GM12878 (cell line): ENCODE results near the gene ERAL1. TPM values are rescaled to one million over a fixed set of nuclear protein-coding genes. Genes with fewer than 3 reads are reported as not detected.
A peak's percentile ranks its signal among the peaks of the same experiment; 100 is the strongest.

Experiments
- ATAC-seq: fragments of 200-7000 bp; cut with Tn5 transposase; 3 replicates; pipeline ENCODE4 v1.9.1; 2020; ENCODE audit warnings: mild to moderate bottlenecking, moderate library complexity
- BruUV-seq: library from RNA; stranded (reverse); fragments of 400-500 nt; replicated peaks from 2 replicates; lab custom pipeline; 2021; lab: Mats Ljungman, UMichigan
- CTCF ChIA-PET: fragments of 300-600 bp; sonication (Branson Sonifier 250); formaldehyde crosslinking; extraction: SDS; loops from one replicate; lab custom pipeline; 2021; ENCODE audit warnings: inconsistent platforms; lab: Yijun Ruan, JAX
- POLR2A ChIA-PET: fragments of 350-600 bp; formaldehyde crosslinking; extraction: SDS; loops from one replicate; lab custom pipeline; 2021; ENCODE audit warnings: inconsistent platforms; lab: Charles Lee
- RAD21 ChIA-PET: fragments of 300-600 bp; sonication (Branson Sonifier 250); formaldehyde crosslinking; loops from one replicate; lab custom pipeline; 2023; ENCODE audit warnings: antibody characterized with exemption; ENCODE audit not compliant: unreplicated experiment; lab: Charles Lee
- SMC1A ChIA-PET: fragments of 300-600 bp; sonication (Branson Sonifier 250); formaldehyde crosslinking; loops from one replicate; lab custom pipeline; 2023; ENCODE audit not compliant: unreplicated experiment, uncharacterized antibody; lab: Charles Lee
- DNase-seq: peaks from one replicate; pipeline ENCODE4 v3.0.0-alpha.2; 2011; ENCODE audit warnings: low read depth, low spot score
- FAIRE-seq: peaks from 3 replicates; lab custom pipeline; 2011; peaks lifted over from hg19 to GRCh38; lab: Jason Lieb, UNC
- H2AFZ ChIP-seq: 2 replicates; pipeline ENCODE4 v1.6.0; 2011; ENCODE audit warnings: low read depth, low read length, control low read depth; ENCODE audit not compliant: control insufficient read depth
- H3K27ac ChIP-seq: 2 replicates; pipeline ENCODE4 v1.5.1; 2011; ENCODE audit warnings: control low read depth; ENCODE audit not compliant: control insufficient read depth, insufficient read depth
- H3K27me3 ChIP-seq, 2 experiments: replicated peaks in 1 of 2; 2 replicates each; pipeline versions ENCODE4 v1.6.0 to v1.6.1; 2011; ENCODE audit warnings: low read length in 1 of 2; ENCODE audit not compliant: control insufficient read depth in 2 of 2, insufficient read depth in 2 of 2
- H3K36me3 ChIP-seq, 2 experiments: 2 replicates each; pipeline ENCODE4 v1.5.1; 2011; ENCODE audit warnings: low read length in 1 of 2; ENCODE audit not compliant: control insufficient read depth in 2 of 2, insufficient read depth in 2 of 2
- H3K4me1 ChIP-seq: 2 replicates; pipeline ENCODE4 v1.6.1; 2011; ENCODE audit warnings: mild to moderate bottlenecking, low read length, moderate library complexity, mixed read lengths; ENCODE audit not compliant: control insufficient read depth, insufficient read depth
- H3K4me2 ChIP-seq: 2 replicates; pipeline ENCODE4 v1.6.0; 2011; ENCODE audit warnings: control low read depth; ENCODE audit not compliant: control insufficient read depth, insufficient read depth
- H3K4me3 ChIP-seq: fragments of 200-600 bp; sonication (generic); 2 replicates; pipeline ENCODE4 v1.5.1; 2016
- H3K79me2 ChIP-seq: 2 replicates; pipeline ENCODE4 v1.6.0; 2011; ENCODE audit warnings: low read length; ENCODE audit not compliant: control insufficient read depth, insufficient read depth
- H3K9ac ChIP-seq: 2 replicates; pipeline ENCODE4 v1.8.0; 2011; ENCODE audit warnings: low read length, control low read depth, mixed read lengths; ENCODE audit not compliant: control insufficient read depth, insufficient read depth
- H3K9me3 ChIP-seq: replicated peaks from 3 replicates; pipeline ENCODE4 v1.5.1; 2011; ENCODE audit warnings: mild to moderate bottlenecking, low read length; ENCODE audit not compliant: control insufficient read depth, insufficient read depth
- H4K20me1 ChIP-seq: 2 replicates; pipeline ENCODE4 v1.6.0; 2011; ENCODE audit not compliant: control insufficient read depth, insufficient read depth
- EGR1 ChIP-seq, 2 experiments: IDR thresholded peaks; 1 replicate in 1 of 2; 2 replicates in 1 of 2; pipeline ENCODE4 v1.6.1; 2011 to 2012; ENCODE audit warnings: low read depth in 2 of 2, low read length in 2 of 2, borderline replicate concordance in 1 of 2, mild to moderate bottlenecking in 1 of 2, moderate library complexity in 1 of 2
- HDAC6 ChIP-seq: fragments of 200-600 bp; sonication (generic); IDR thresholded peaks from one replicate; pipeline ENCODE4 v1.8.0; 2017; ENCODE audit warnings: antibody characterized with exemption; ENCODE audit not compliant: unreplicated experiment
- IKZF1 ChIP-seq: fragments of 450-650 bp; conservative IDR thresholded peaks from 2 replicates; pipeline ENCODE4 v1.6.1; 2017; ENCODE audit warnings: antibody characterized with exemption, mild to moderate bottlenecking
- MEF2A ChIP-seq: IDR thresholded peaks from 2 replicates; pipeline ENCODE4 v1.6.1; 2011; ENCODE audit warnings: low read depth, mild to moderate bottlenecking, low read length, moderate library complexity; ENCODE audit not compliant: insufficient read depth
- RUNX3 ChIP-seq: IDR thresholded peaks from 2 replicates; pipeline ENCODE4 v1.6.1; 2012; ENCODE audit warnings: low read length, inconsistent platforms
- SMARCA5 ChIP-seq: fragments of 450-650 bp; IDR thresholded peaks from 2 replicates; pipeline ENCODE4 v1.6.1; 2017; ENCODE audit warnings: mild to moderate bottlenecking
- SREBF2 ChIP-seq: IDR thresholded peaks from 2 replicates; pipeline ENCODE4 v1.6.1; 2012; ENCODE audit warnings: mild to moderate bottlenecking, low read length
- TCF12 ChIP-seq: IDR thresholded peaks from 2 replicates; pipeline ENCODE4 v1.6.1; 2011; ENCODE audit warnings: low read depth, mild to moderate bottlenecking, low read length
- TCF3 ChIP-seq: IDR thresholded peaks from 2 replicates; pipeline ENCODE4 v1.6.1; 2012; ENCODE audit warnings: low read depth, mild to moderate bottlenecking, low read length, borderline replicate concordance; ENCODE audit not compliant: insufficient read depth
- YY1 ChIP-seq: IDR thresholded peaks from 2 replicates; pipeline ENCODE4 v1.6.1; 2011; ENCODE audit warnings: low read depth, mild to moderate bottlenecking, low read length
- WGBS: methylation state at CpG from one replicate; pipeline ENCODE4 v1.1.6; 2016; ENCODE audit warnings: low lambda C conversion rate; ENCODE audit not compliant: insufficient replicate concordance, insufficient coverage; ENCODE audit errors: missing lambda C conversion rate; 5-methylcytosine and 5-hydroxymethylcytosine counted together
- in situ Hi-C: fragments of 300-500 bp; cut with MboI; formaldehyde crosslinking; loops from 9 replicates; pipeline ENCODE4 v1.14.3; 2018; ENCODE audit warnings: mixed read lengths
- intact Hi-C: fragments of 100-400 bp; cut with micrococcal nuclease; formaldehyde crosslinking; loops from one replicate; pipeline ENCODE4 v1.14.2; 2022; ENCODE audit not compliant: unreplicated experiment
- polyA plus RNA-seq, 11 experiments: library from polyadenylated mRNA; depleted of rRNA in 4 of 11; unstranded in 6 of 11; stranded (reverse) in 5 of 11; fragments of >200 nt; fragmentation: Nextera tagmentation in 4 of 11; fragmentation: Illumina TruSeq in 1 of 11; extraction: Ambion mirVana in 4 of 11; extraction: Trizol in 1 of 11; gene quantifications; 1 replicate in 1 of 11; 2 replicates in 10 of 11; pipeline versions ENCODE4 v1.2.1 to v1.2.3, GENCODE V29; 2011 to 2016; ENCODE audit warnings: inconsistent platforms in 2 of 11, missing spikeins in 2 of 11, low read depth in 1 of 11
- total RNA-seq, 4 experiments: library from RNA; depleted of rRNA in 3 of 4; stranded (reverse); fragments of >200 nt in 3 of 4; fragmentation: Illumina TruSeq in 1 of 4; extraction: Trizol in 1 of 4; gene quantifications; 2 replicates each; pipeline versions ENCODE4 v1.2.1 to v1.2.3, GENCODE V29; 2013 to 2021
- TF ChIP-seq, protein P1 (sequence below): fragments of 450-650 bp; IDR thresholded peaks from 2 replicates; pipeline ENCODE4 v1.6.1; 2017; ENCODE audit warnings: antibody characterized with exemption, mild to moderate bottlenecking, moderate library complexity

ERAL1 gene
- total and polyA plus RNA-seq, 10 of the 15 experiments (the other 5 are each of a cell fraction or from before 2014, with no cell fraction given): 27.7 to 175 (median 104) TPM

GRCh38 chr17:28841901-28842281, 12.9 kb upstream of the ERAL1 start:
- ChIA-PET CTCF (interaction anchor here (0.6 to 5.7 kb wide), 20 partner anchors 9 to 195 kb away, joined by 3 to 49 read pairs (median 5); partner anchors contain the start of genes DHRS13, PHF12 and TLCD1), SMC1A (interaction anchor here (0.7 to 2.6 kb wide), 24 partner anchors 9 to 122 kb away, joined by 3 to 20 read pairs (median 4); partner anchors contain the start of genes DHRS13 and RPL23A), RAD21 (interaction anchor here (0.5 to 2.9 kb wide), 16 partner anchors 10 to 122 kb away, joined by 3 to 34 read pairs (median 6); partner anchors contain the start of genes DHRS13, FLOT2, NEK8 and PHF12), POLR2A (interaction anchor here (0.5 to 3.8 kb wide), 18 partner anchors 13 to 115 kb away, joined by 3 to 23 read pairs (median 6); partner anchors contain the start of genes ERAL1, FLOT2 and PHF12)
- Histone ChIP-seq H3K36me3 (no peaks in the 10 kb centered on the region; a peak in 1 of 4 replicates), H3K79me2 (peaks cover 27% of the 10 kb centered on the region), H3K9ac (peak overlapping the region; percentile 76), H3K4me1 (no peaks in the 10 kb centered on the region), H3K27me3 (no peaks in the 10 kb centered on the region), H3K4me2 (peak overlapping the region; percentile 95), H3K4me3 (peak overlapping the region; percentile 98), H2AFZ (peak overlapping the region; percentile 100), H3K27ac (peak overlapping the region; percentile 59), H4K20me1 (no peaks in the 10 kb centered on the region), H3K9me3 (no peaks in the 10 kb centered on the region)
- FAIRE-seq (peak; percentile 7), ATAC-seq (peak; percentile 55), DNase-seq (no peak)
- in situ Hi-C loops: no loop called here
- 3% methylated on average over 6 of the region's 6 CpGs for WGBS
- TSS peak; percentile 88 for BruUV-seq
- intact Hi-C loops: loop anchor here (5.0 kb wide), 2 partner anchors 80 to 115 kb away; partner anchors contain the start of genes NEK8 and TLCD1
- TF ChIP-seq EGR1 (IDR thresholded peaks at IDR 0.05; ENCODE audit: borderline replicate concordance in 1 of 2, low read depth in 2 of 2, low read length in 2 of 2): 0 out of 3 replicates have a peak, but pooled peaks of 1 of the 2 experiments have one; percentile 6
- no peak for TF ChIP-seq HDAC6

GRCh38 chr17:28842282-28843012, 12.4 kb upstream of the ERAL1 start, which contains the start of gene FAM222B:
FAM222B (minus strand) TSS chr17:28842790; CDS start chr17:28766667, 76,123 bp downstream.
- Histone ChIP-seq H3K4me3 (peak within 1 kb of the TSS; percentile 98), H3K9me3 (no peaks in the 10 kb centered on the region), H4K20me1 (no peaks in the 10 kb centered on the region), H3K36me3 (no peaks in the 10 kb centered on the region; a peak in 1 of 4 replicates), H3K9ac (peak within 1 kb of the TSS; percentile 76), H3K4me2 (peak within 1 kb of the TSS; percentile 97), H3K4me1 (no peaks in the 10 kb centered on the region), H3K79me2 (peaks cover 27% of the 10 kb centered on the region), H3K27me3 (no peaks in the 10 kb centered on the region), H3K27ac (peak within 1 kb of the TSS; percentile 59), H2AFZ (peak within 1 kb of the TSS; percentile 100)
- intact Hi-C loops (loop anchor here (5.0 kb wide), 2 partner anchors 80 to 115 kb away; partner anchors contain the start of genes NEK8 and TLCD1), in situ Hi-C loops (no loop called here)
- no TSS peak for BruUV-seq
- peak; percentile 61 for FAIRE-seq
- ChIA-PET POLR2A (interaction anchor here (0.5 to 3.8 kb wide), 19 partner anchors 13 to 115 kb away, joined by 3 to 23 read pairs (median 5); partner anchors contain the start of genes ERAL1, FLOT2 and PHF12), SMC1A (interaction anchor here (0.7 to 2.6 kb wide), 23 partner anchors 10 to 122 kb away, joined by 3 to 20 read pairs (median 4); partner anchors contain the start of genes DHRS13 and RPL23A), RAD21 (interaction anchor here (0.5 to 2.9 kb wide), 17 partner anchors 10 to 123 kb away, joined by 3 to 34 read pairs (median 5); partner anchors contain the start of genes DHRS13, FLOT2, NEK8 and PHF12), CTCF (interaction anchor here (0.6 to 5.7 kb wide), 23 partner anchors 10 to 195 kb away, joined by 3 to 49 read pairs (median 5); partner anchors contain the start of genes DHRS13, PHF12 and TLCD1)
- DNase-seq: peak; percentile 51
- WGBS: under 1% methylated on average over 42 of the region's 44 CpGs
- ATAC-seq: peak; percentile 99
- TF ChIP-seq SREBF2: no peak
- peak; percentile 65; the same call in 1 of the 2 replicates for TF ChIP-seq TCF12
- TF ChIP-seq IKZF1: peak; percentile 100
- no peak for TF ChIP-seq TCF3
- no peak; the same call in 1 of the 2 replicates for TF ChIP-seq SMARCA5
- peak; percentile 19; the same call in 1 of the 2 replicates for TF ChIP-seq RUNX3
- peak; percentile 61; the same call in 1 of the 2 replicates for TF ChIP-seq YY1
- TF ChIP-seq, protein P1, sequence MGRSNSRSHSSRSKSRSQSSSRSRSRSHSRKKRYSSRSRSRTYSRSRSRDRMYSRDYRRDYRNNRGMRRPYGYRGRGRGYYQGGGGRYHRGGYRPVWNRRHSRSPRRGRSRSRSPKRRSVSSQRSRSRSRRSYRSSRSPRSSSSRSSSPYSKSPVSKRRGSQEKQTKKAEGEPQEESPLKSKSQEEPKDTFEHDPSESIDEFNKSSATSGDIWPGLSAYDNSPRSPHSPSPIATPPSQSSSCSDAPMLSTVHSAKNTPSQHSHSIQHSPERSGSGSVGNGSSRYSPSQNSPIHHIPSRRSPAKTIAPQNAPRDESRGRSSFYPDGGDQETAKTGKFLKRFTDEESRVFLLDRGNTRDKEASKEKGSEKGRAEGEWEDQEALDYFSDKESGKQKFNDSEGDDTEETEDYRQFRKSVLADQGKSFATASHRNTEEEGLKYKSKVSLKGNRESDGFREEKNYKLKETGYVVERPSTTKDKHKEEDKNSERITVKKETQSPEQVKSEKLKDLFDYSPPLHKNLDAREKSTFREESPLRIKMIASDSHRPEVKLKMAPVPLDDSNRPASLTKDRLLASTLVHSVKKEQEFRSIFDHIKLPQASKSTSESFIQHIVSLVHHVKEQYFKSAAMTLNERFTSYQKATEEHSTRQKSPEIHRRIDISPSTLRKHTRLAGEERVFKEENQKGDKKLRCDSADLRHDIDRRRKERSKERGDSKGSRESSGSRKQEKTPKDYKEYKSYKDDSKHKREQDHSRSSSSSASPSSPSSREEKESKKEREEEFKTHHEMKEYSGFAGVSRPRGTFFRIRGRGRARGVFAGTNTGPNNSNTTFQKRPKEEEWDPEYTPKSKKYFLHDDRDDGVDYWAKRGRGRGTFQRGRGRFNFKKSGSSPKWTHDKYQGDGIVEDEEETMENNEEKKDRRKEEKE: no peak
- no peak for TF ChIP-seq MEF2A
